A673 (cell line): ENCODE measurements around the gene EGLN2.

Source experiments
- EZH2 ChIP-seq: fragments of 200-600 bp; sonication (generic); IDR thresholded peaks from 2 replicates; pipeline ENCODE4 v1.6.1; 2017; ENCODE audit warnings: borderline replicate concordance, low read depth, mild to moderate bottlenecking, mixed read lengths, antibody characterized with exemption, low read length; ENCODE audit not compliant: poor library complexity, severe bottlenecking
- TF ChIP-seq, protein P1 (sequence below): fragments of 300-800, 200-600 bp; sonication (generic); conservative IDR thresholded peaks from 2 replicates; pipeline ENCODE4 v1.5.1; 2017; ENCODE audit warnings: low read depth, mild to moderate bottlenecking, antibody characterized with exemption, low read length, moderate library complexity, mixed read lengths

DNA sequence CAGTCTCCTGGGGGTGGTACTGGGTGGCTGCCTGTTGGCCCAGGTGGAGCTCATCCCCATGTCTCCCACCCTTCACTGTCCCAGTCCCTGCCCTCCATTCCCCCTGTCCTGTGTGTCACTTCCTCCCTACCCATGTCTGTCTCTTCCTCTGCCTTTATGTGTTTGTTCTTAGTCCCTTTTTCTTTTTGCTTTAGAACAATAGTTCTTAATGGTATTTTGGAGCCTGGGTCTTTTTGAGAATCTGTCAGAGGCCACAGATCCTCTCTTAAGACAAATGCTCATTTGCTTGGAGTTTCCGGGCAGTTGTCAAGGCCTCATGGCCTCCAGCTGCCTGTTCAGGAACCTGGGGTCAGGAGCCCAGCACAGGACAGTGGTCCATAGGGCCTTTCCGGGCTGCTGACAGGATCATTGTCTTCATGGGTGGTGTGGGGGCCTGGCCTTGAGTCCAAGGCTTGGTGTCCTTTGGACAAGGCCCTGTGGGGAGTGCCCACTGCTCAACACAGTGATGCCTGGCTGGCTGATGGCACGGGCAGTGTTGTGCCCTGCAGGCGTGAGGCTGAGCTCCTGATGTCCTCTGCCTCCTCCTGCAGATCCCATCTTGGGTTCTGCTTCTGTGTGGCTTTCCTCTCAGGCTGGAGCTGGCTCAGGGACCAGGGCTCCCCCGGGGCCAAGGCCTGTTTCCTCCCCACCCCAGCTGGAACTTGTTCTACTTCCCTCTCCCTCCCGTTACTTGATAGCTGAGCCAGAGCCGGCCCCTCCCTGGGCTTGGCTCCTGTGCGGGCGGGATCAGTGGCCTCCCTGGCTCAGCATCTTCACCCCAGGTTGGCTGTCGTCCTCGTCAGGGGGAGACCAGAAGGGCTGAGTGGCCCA lies 3.5 kb downstream of the EGLN2 start:
- TF ChIP-seq, protein P1, sequence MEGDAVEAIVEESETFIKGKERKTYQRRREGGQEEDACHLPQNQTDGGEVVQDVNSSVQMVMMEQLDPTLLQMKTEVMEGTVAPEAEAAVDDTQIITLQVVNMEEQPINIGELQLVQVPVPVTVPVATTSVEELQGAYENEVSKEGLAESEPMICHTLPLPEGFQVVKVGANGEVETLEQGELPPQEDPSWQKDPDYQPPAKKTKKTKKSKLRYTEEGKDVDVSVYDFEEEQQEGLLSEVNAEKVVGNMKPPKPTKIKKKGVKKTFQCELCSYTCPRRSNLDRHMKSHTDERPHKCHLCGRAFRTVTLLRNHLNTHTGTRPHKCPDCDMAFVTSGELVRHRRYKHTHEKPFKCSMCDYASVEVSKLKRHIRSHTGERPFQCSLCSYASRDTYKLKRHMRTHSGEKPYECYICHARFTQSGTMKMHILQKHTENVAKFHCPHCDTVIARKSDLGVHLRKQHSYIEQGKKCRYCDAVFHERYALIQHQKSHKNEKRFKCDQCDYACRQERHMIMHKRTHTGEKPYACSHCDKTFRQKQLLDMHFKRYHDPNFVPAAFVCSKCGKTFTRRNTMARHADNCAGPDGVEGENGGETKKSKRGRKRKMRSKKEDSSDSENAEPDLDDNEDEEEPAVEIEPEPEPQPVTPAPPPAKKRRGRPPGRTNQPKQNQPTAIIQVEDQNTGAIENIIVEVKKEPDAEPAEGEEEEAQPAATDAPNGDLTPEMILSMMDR, result no peak
- no peak for TF ChIP-seq EZH2
